MCF 10A (cell line): ENCODE results near the gene CRYGC. TPM values are rescaled to one million over a fixed set of nuclear protein-coding genes. Genes with fewer than 3 reads are reported as not detected.

ENCODE experiments used
- BruUV-seq: library from RNA; stranded (reverse); fragments of 400-500 nt; replicated peaks from 2 replicates; lab custom pipeline; 2021; lab: Mats Ljungman, UMichigan
- CTCF ChIA-PET: fragments of 300-600 bp; sonication (Branson Sonifier 250); formaldehyde crosslinking; extraction: SDS; loops from one replicate; lab custom pipeline; 2021; ENCODE audit warnings: antibody characterized with exemption, inconsistent platforms; lab: Yijun Ruan, JAX
- POLR2A ChIA-PET: fragments of 300-600, 350-650 bp; sonication (Branson Sonifier 250); formaldehyde crosslinking; extraction: SDS; loops from one replicate; lab custom pipeline; 2020; ENCODE audit warnings: antibody characterized with exemption, inconsistent platforms; lab: Yijun Ruan, JAX
- DNase-seq: peaks from one replicate; pipeline ENCODE4 v3.0.0-alpha.2; 2018; ENCODE audit not compliant: unreplicated experiment
- H3K27ac Mint-ChIP-seq: one replicate; pipeline ENCODE4 v1.8.0; 2022; ENCODE audit warnings: mild to moderate bottlenecking, low read depth, mixed read lengths; ENCODE audit not compliant: unreplicated experiment
- H3K27me3 Mint-ChIP-seq: one replicate; pipeline ENCODE4 v1.8.0; 2022; ENCODE audit warnings: mixed read lengths; ENCODE audit not compliant: insufficient read depth, unreplicated experiment
- H3K36me3 Mint-ChIP-seq: one replicate; pipeline ENCODE4 v1.8.0; 2022; ENCODE audit warnings: mild to moderate bottlenecking, moderate library complexity, mixed read lengths; ENCODE audit not compliant: insufficient read depth, unreplicated experiment
- H3K4me1 Mint-ChIP-seq: one replicate; pipeline ENCODE4 v1.8.0; 2022; ENCODE audit warnings: mixed read lengths; ENCODE audit not compliant: insufficient read depth, unreplicated experiment
- H3K4me3 Mint-ChIP-seq: one replicate; pipeline ENCODE4 v1.8.0; 2022; ENCODE audit warnings: mild to moderate bottlenecking, moderate library complexity, mixed read lengths; ENCODE audit not compliant: unreplicated experiment
- H3K9me3 Mint-ChIP-seq: one replicate; pipeline ENCODE4 v1.8.0; 2022; ENCODE audit warnings: mixed read lengths; ENCODE audit not compliant: unreplicated experiment
- CTCF ChIP-seq: fragments of 200-600 bp; IDR thresholded peaks from one replicate; pipeline ENCODE4 v1.8.0; 2022; ENCODE audit warnings: antibody characterized with exemption, mild to moderate bottlenecking; ENCODE audit not compliant: unreplicated experiment
- intact Hi-C: fragments of 100-400 bp; cut with micrococcal nuclease; formaldehyde crosslinking; loops from 2 replicates; pipeline ENCODE4 v1.14.1; 2022
- total RNA-seq: library from RNA; stranded (reverse); gene quantifications from 2 replicates; pipeline ENCODE4 v1.2.3, GENCODE V29; 2022

CRYGC gene
- total RNA-seq, 1 experiment from 2014 or later = not detected

GRCh38 chr2:208175069-208175839 is 45.6 kb upstream of the CRYGC start:
- Mint-ChIP-seq H3K36me3 (no peaks in the 10 kb centered on the region), H3K27ac (no peak overlapping the region), H3K4me1 (no peaks in the 10 kb centered on the region), H3K4me3 (no peak overlapping the region), H3K9me3 (no peaks in the 10 kb centered on the region), H3K27me3 (peaks cover 5% of the 10 kb centered on the region)
- intact Hi-C loops = loop anchor here (1.0 to 2.0 kb wide), 2 partner anchors 72 to 80 kb away; partner anchors contain the start of gene IDH1
- ChIA-PET CTCF (interaction anchor here (0.5 to 2.9 kb wide), 72 partner anchors 9 to 1669 kb away, joined by 3 to 104 read pairs (median 4); partner anchors contain the start of genes C2orf80, CRYGA, CRYGB and IDH1), POLR2A (interaction anchor here (0.7 to 2.9 kb wide), 10 partner anchors 73 to 1649 kb away, joined by 3 to 32 read pairs (median 3); partner anchors contain the start of genes IDH1 and PIKFYVE)
- no TSS peak for BruUV-seq
- peak; percentile 84 for DNase-seq
- peak; percentile 73 for TF ChIP-seq CTCF

- H3K4me3 Mint-ChIP-seq = no peak overlapping the region
- CTCF ChIA-PET = interaction anchor here (0.6 to 2.9 kb wide), 27 partner anchors 9 to 1157 kb away, joined by 3 to 104 read pairs (median 6); partner anchors contain the start of genes CRYGA, CRYGB and IDH1
- peaks cover 13% of the 10 kb centered on the region for H3K27me3 Mint-ChIP-seq
- no peaks in the 10 kb centered on the region for H3K36me3 Mint-ChIP-seq
- no peaks in the 10 kb centered on the region for H3K9me3 Mint-ChIP-seq
- no peaks in the 10 kb centered on the region for H3K4me1 Mint-ChIP-seq
- no peak for DNase-seq
- TF ChIP-seq CTCF = no peak
- intact Hi-C loops = loop anchor here (2.0 kb wide), 1 partner anchor 71 kb away; no protein-coding TSS in a partner anchor
- BruUV-seq = no TSS peak
- H3K27ac Mint-ChIP-seq = no peak overlapping the region
- POLR2A ChIA-PET = interaction anchor here (0.9 to 2.9 kb wide), 2 partner anchors 77 to 80 kb away, joined by 3 to 32 read pairs; partner anchors contain the start of gene IDH1
Measured at GRCh38 chr2:208174144-208174543, 44.5 kb upstream of the CRYGC start.

- no peaks in the 10 kb centered on the region for H3K36me3 Mint-ChIP-seq
- no peak overlapping the region for H3K27ac Mint-ChIP-seq
- no peak for DNase-seq
- POLR2A ChIA-PET = no interaction called here
- H3K27me3 Mint-ChIP-seq = peaks cover 13% of the 10 kb centered on the region
- CTCF ChIA-PET = interaction anchor here (0.5 to 1.6 kb wide), 5 partner anchors 21 to 157 kb away, joined by 3 to 6 read pairs (median 4); no protein-coding TSS in a partner anchor
- no peak for TF ChIP-seq CTCF
- no peak overlapping the region for H3K4me3 Mint-ChIP-seq
- intact Hi-C loops = no loop called here
- H3K9me3 Mint-ChIP-seq = no peaks in the 10 kb centered on the region
- no TSS peak for BruUV-seq
- no peaks in the 10 kb centered on the region for H3K4me1 Mint-ChIP-seq
Measured at GRCh38 chr2:208172125-208172524, 42.5 kb upstream of the CRYGC start.
